NCI-H1092 (cell line): ENCODE measurements around the gene ANKRD13D.
A peak's percentile ranks its signal among the peaks of the same experiment; 100 is the strongest.
"Not testable (repeated sequence)": the region's sequence is repeated elsewhere in the genome, so short reads cannot be mapped to it uniquely, and the experiment has no call there.

Source experiments
- DNase-seq: peaks from one replicate; lab custom pipeline; 2025; lab: John Stamatoyannopoulos, UW

Gene ANKRD13D

GRCh38 chr11:67317888-67318555, 28.9 kb downstream of the ANKRD13D start:
- DNase-seq, result no peak

DNA sequence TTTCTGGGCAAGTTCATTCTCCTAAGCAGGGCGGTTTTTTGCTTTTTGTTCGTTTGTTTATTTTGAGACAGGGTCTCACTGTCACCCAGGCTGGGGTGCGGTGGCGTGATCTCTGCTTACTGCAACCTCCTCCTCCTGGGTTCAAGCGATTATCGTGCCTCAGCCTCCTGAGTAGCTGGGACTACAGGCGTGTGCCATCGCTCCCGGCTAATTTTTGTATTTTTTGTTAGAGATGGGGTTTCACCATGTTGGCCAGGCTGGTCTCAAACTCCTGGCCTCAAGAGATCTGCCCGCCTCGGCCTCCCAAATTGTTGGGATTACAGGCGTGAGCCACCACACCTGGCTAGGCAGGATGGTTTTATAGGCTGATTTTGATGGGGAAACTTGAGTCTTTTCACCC, 29.8 kb downstream of the ANKRD13D start:
- DNase-seq, result not testable (repeated sequence)

- no peak for DNase-seq
Measured at GRCh38 chr11:67320011-67320410, 30.9 kb downstream of the ANKRD13D start.

- DNase-seq, result no peak
Measured at GRCh38 chr11:67320691-67321090, 31.6 kb downstream of the ANKRD13D start.

DNA sequence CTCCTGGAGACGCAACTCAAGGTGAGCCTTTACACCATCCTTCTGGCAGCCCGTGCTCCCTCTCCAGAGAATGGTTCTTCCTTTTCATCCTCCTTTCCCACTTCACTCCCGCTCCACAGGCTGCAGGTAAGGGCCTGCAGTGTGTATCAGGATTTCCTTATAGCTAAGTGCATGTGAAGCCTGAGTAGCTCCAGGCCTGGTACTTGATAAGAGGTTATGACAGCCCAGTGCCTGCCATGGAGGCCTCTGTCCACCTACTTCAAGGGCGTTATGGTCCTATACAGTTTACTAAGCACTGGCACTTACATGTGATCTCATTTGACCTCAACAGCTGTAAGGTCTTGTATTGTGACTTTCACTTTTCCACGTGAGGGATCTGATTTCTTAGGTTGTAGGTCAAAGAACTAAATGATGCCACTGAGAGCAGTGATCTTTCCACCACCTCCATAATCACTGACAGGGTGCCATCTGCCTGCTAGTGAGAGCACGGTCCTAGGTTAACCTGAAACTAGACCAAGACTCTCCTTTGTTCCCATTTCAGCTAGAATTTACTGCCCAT, 32.3 kb downstream of the ANKRD13D start:
- DNase-seq, result no peak

DNA sequence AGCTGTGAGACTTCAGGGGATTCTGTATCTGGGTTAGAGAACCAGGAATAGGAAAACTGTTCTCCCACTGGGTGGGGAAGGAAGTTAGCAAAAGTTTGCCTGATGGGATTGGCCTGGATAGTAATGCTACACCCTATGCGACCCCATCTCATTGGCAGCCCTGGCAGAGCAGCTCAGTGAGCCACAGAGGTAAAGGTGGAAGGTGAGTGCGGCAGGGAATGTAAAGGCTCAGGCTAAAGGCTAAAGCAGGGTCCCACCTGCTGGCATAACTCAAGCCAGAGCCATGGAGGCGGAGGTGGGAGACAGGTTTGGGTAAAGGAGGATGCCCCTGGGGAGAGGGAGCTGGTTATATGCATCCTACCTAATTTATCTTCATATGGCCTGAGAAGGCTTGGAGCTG, 32.9 kb downstream of the ANKRD13D start:
- DNase-seq, result no peak

DNA sequence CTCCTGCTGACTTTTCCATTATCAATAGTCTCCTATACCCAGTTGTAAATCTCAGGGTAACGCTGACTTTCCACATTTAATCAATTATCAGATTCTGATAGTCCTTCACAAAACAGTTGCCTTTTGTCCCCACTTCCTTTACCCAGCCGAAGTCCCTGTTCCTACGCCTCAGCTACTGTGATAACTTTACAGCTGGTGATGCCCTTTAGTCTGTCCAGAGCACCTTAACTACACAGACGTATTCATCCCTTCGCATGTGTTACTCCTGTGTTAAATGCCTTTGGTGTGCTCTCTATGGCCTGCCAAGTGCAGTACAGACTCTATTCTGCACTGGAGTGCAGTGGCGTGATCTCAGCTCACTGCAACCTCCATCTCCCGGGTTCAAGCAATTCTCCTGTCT, 34.4 kb downstream of the ANKRD13D start:
- no peak for DNase-seq

- DNase-seq, result no peak
Measured at GRCh38 chr11:67332081-67332691, 43.1 kb downstream of the ANKRD13D start.

DNA sequence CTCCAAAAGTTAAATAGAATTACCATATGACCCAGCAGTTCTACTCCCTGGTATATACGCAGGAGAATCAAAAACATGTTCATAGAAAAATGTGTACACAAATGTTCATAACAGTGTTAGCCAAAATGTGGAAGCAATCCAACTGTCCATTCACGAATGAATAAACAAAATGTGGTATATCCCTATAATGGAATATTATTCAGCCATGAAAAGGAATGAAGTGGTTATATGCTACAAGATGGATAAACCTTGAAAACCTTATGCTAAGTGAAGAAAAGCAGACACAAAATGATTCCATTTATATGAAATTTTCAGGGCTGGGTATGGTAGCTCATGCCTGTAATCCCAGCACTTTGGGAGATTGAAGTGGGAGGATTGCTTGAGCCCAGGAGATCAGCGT, 48.2 kb downstream of the ANKRD13D start:
- no peak for DNase-seq

DNA sequence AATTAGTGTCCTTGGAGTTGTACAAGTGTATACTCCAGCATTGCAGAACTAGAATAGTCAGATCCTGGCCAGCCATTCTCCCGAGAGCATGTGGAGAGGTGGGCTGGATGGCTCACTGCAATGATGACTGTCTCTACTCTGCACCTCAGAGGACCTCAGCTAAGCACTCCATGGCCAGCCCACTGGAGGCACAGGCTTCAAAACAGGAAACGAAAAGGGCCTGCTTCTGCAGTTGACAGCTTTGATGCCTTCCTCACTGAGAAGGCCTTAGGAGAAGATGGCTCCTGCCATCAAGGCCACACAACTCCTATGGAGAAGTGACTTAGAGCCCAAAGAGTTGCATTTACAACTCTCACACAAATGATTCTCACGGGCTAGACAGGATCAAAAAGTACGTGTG, 55.2 kb downstream of the ANKRD13D start:
- DNase-seq, result no peak

DNA sequence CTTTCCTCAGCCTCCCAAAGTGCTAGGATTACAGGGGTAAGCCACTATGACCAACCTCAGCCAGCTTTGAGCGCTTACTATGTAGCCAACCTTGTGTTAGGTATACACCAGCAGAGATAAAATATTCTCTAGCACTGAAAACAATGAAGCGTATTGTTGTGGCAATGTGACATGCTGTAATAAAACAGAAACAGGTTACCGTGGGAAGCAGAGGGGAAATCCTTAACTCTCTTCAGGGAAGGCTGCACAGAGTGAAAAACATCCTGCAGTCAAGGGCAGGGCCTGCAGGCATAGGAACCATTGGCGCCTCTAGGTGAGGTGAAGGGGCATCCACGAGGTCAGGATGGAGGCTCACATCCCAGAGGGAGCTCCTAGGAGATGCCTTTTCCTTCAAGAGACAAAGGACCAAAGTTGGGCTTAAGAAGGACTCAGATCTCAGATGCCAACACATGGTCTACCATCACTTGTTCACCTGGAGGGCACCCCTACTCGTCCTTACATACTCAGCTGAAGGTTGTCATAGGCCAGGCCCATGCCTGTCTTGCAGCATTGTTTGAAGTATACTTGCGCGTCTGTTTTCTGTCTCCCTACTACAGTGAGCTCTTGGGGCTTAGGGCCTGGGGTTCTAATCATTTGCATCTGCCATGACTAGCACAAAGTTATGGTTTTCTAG, 56.3 kb downstream of the ANKRD13D start:
- DNase-seq, result no peak

- no peak for DNase-seq
Measured at GRCh38 chr11:67345920-67346819, 57.1 kb downstream of the ANKRD13D start.

DNA sequence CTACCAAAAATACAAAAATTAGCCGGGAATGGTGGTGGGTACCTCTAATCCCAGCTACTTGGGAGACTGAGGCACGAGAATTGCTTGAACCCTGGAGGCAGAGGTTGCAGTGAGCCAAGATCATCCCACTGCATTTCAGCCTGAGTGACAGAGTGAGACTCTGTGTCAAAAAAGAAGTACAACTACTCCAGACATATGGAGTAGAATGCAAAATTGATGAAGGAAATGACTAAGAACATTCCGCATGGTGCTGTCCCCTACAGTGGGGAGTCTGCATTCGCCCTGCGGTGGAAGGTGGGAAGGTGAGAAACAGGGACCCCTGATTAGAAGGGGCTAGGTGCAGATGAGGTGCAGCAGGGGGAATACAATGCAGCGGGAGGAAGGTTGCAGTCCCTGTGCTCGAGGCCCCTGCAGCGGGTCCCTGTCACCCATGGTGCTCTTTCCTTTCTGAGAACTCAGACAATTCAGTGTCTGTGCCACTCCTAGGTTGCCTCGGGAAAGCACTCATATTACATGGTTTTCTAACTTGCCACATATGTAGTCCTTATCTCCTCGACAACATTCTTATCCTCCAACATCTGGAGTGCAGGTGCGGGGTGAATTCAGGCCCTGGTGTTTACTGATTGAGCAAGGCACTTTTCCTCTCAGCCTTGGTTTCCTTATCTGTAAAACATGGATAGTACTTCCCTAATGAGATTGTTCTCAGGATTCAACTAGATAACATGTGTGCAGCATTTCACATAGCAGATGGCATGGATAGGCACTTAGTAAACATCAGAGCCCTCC, 59.1 kb downstream of the ANKRD13D start:
- no peak for DNase-seq

GRCh38 chr11:67349036-67349435, 59.9 kb downstream of the ANKRD13D start:
- DNase-seq, result no peak

GRCh38 chr11:67349457-67349856, 60.4 kb downstream of the ANKRD13D start:
- DNase-seq, result no peak

DNA sequence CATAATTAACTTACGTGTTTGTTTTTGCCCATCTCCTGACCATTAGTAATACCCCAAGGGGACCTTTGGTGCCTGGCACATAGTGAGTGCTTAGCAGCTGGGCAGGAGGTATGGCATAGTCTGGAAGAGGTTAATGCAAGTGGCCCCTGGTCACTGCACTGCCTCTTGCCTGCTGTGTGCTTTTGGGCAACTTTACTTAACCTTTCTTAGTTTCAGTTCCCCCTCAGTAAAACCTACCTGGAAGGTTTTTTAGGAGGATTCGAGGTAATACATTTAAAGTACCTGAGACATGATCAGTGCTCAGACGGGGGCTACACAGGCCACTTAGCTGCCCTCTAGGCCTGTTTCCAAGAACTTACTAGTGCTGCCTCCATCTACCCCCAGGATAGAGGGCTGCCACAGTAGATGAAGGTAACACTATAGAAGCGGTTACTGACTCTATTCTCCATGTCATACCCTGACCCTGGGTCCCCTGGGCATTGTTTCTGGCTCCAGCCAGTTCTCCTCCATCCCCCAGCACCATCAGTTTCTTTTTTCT, 60.9 kb downstream of the ANKRD13D start:
- DNase-seq, result no peak

DNA sequence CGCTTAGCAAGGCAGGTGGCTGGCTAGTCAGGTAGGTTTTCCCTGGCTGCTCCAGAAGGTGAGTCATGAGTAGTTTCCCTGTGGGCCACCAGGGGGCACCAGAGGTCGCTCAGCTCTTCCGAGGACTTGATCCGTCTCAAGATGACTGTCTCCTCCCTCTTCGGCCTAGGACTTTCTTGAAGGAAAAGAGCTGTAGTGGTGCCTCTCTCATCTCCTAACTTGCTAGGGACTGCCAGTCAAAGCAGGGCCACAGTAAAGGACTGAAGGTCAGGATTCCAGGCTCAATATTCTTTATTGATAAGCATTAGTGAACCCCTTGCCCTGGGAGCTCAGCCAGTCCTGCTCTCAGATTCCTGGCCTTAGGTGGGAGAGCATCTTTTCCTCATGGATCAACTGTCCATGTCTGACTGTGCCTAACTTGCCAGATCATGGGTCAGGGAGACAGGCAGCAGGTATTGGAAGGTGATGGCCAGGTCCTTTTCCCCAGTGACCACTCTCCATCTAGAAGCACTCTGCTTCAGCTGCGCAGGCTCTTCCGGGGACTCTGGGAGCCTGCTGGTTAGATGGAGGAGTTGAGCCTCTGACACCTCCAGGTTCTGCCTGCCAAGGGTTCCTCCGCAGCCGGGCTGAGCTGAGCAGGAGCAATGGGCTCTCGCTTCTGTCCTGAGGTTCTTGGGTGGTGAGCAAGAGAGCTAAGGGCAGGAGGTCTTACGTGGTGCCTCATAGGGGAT, 62.3 kb downstream of the ANKRD13D start:
- DNase-seq, result peak; percentile 36
